ENCODE measurements around the gene CDH13. TPM values are rescaled to one million over a fixed set of nuclear protein-coding genes. Genes with fewer than 3 reads are reported as not detected.

The CDH13 gene
- total and polyA plus RNA-seq, 2 donors (not counting 3 experiments of a cell fraction or from before 2014, with no cell fraction given): 96.6 to 124 TPM

GRCh38 chr16:83273504-83274173, 646.9 kb downstream of the CDH13 start:
- TF ChIP-seq MYC (IDR thresholded peaks at IDR 0.05; ENCODE audit: low read depth, low read length) (no peak), FOS (IDR thresholded peaks at IDR 0.05; ENCODE audit: borderline replicate concordance, insufficient read depth, low read length) (no peak)
- H3K27ac ChIP-seq (ENCODE audit: insufficient read depth, low read depth, low read length): no peak overlapping the region
- no peaks in the 10 kb centered on the region for H3K36me3 ChIP-seq (ENCODE audit: control insufficient read depth in 2 of 2, extremely low read depth in 1 of 2, insufficient read depth in 2 of 2, low read length in 2 of 2)
- dilution Hi-C loops (cut with MboI; ENCODE audit: extremely low pct_ligation_motif_present, low sequenced_read_pairs) (no loop called here), intact Hi-C loops (cut with micrococcal nuclease) (no loop called here)
- no peaks in the 10 kb centered on the region for H4K20me1 ChIP-seq (replicated peaks; ENCODE audit: control insufficient read depth, extremely low read depth, insufficient read depth, low read length)
- H3K9ac ChIP-seq (replicated peaks; ENCODE audit: extremely low read depth, insufficient read depth, low read length): no peak overlapping the region
- DNase-seq (ENCODE audit: low read depth, low spot score): no peak
- FAIRE-seq: no peak
- H3K4me3 ChIP-seq (replicated peaks in 1 of 3; ENCODE audit: insufficient read depth in 1 of 3, low read depth in 1 of 3, low read length in 3 of 3): no peak overlapping the region
- no peaks in the 10 kb centered on the region for H3K27me3 ChIP-seq (ENCODE audit: control insufficient read depth in 2 of 2, insufficient read depth in 2 of 2, low read length in 2 of 2)
- no peaks in the 10 kb centered on the region for H3K9me1 ChIP-seq (replicated peaks; ENCODE audit: control insufficient read depth, extremely low read depth, insufficient read depth, low read length)
- no peak overlapping the region for H3K4me2 ChIP-seq (ENCODE audit: insufficient read depth, low read length)
- H3K9me3 ChIP-seq (replicated peaks; ENCODE audit: control insufficient read depth, insufficient read depth, low read length): no peaks in the 10 kb centered on the region
- H3K79me2 ChIP-seq (ENCODE audit: control insufficient read depth, insufficient read depth, low read length): no peaks in the 10 kb centered on the region
- ChIA-PET CTCF (interaction anchor here (0.6 kb wide), 1 partner anchor 173 kb away, joined by 3 read pairs; no protein-coding TSS in a partner anchor), POLR2A (no interaction called here)
- no peak overlapping the region for H2AFZ ChIP-seq (ENCODE audit: low read depth, low read length)
- H3K4me1 ChIP-seq (ENCODE audit: control insufficient read depth, extremely low read depth, insufficient read depth, low read length): no peaks in the 10 kb centered on the region
- BruUV-seq (replicated peaks): no TSS peak

GRCh38 chr16:83279251-83279650, 652.5 kb downstream of the CDH13 start:
- Histone ChIP-seq H3K9me3 (replicated peaks; ENCODE audit: control insufficient read depth, insufficient read depth, low read length) (no peaks in the 10 kb centered on the region), H2AFZ (ENCODE audit: low read depth, low read length) (no peak overlapping the region), H3K27ac (ENCODE audit: insufficient read depth, low read depth, low read length) (no peak overlapping the region), H3K4me1 (ENCODE audit: control insufficient read depth, extremely low read depth, insufficient read depth, low read length) (no peaks in the 10 kb centered on the region), H3K4me2 (ENCODE audit: insufficient read depth, low read length) (no peak overlapping the region), H3K79me2 (ENCODE audit: control insufficient read depth, insufficient read depth, low read length) (no peaks in the 10 kb centered on the region), H3K27me3 (ENCODE audit: control insufficient read depth in 2 of 2, insufficient read depth in 2 of 2, low read length in 2 of 2) (no peaks in the 10 kb centered on the region), H3K9me1 (replicated peaks; ENCODE audit: control insufficient read depth, extremely low read depth, insufficient read depth, low read length) (no peaks in the 10 kb centered on the region), H3K9ac (replicated peaks; ENCODE audit: extremely low read depth, insufficient read depth, low read length) (no peak overlapping the region), H4K20me1 (replicated peaks; ENCODE audit: control insufficient read depth, extremely low read depth, insufficient read depth, low read length) (no peaks in the 10 kb centered on the region), H3K4me3 (replicated peaks in 1 of 3; ENCODE audit: insufficient read depth in 1 of 3, low read depth in 1 of 3, low read length in 3 of 3) (no peak overlapping the region), H3K36me3 (ENCODE audit: control insufficient read depth in 2 of 2, extremely low read depth in 1 of 2, insufficient read depth in 2 of 2, low read length in 2 of 2) (no peaks in the 10 kb centered on the region)
- intact Hi-C loops (cut with micrococcal nuclease): no loop called here
- POLR2A ChIA-PET: no interaction called here
- dilution Hi-C loops (cut with MboI; ENCODE audit: extremely low pct_ligation_motif_present, low sequenced_read_pairs): no loop called here
- DNase-seq (ENCODE audit: low read depth, low spot score) (no peak), FAIRE-seq (no peak)
- CTCF ChIA-PET: no interaction called here
- no peak for TF ChIP-seq CTCF (IDR thresholded peaks at IDR 0.05; ENCODE audit: extremely low read depth in 1 of 2, insufficient read depth in 1 of 2, low read depth in 1 of 2, low read length in 2 of 2)
- no peak for TF ChIP-seq GATA2 (IDR thresholded peaks at IDR 0.05; ENCODE audit: insufficient read depth, insufficient read length, low read depth, low read length)
- TF ChIP-seq EZH2 (IDR thresholded peaks at IDR 0.05; ENCODE audit: borderline replicate concordance, low read depth, low read length, severe bottlenecking): no peak
- TF ChIP-seq FOS (IDR thresholded peaks at IDR 0.05; ENCODE audit: borderline replicate concordance, insufficient read depth, low read length): no peak
- TF ChIP-seq MAX (IDR thresholded peaks at IDR 0.05; ENCODE audit: insufficient read depth, insufficient read length): no peak
- TF ChIP-seq JUN (IDR thresholded peaks at IDR 0.05; ENCODE audit: borderline replicate concordance, insufficient read depth, insufficient read length, low read depth): no peak
- no peak for TF ChIP-seq POLR2AphosphoS5 (IDR thresholded peaks at IDR 0.05; ENCODE audit: insufficient read depth, low read depth, low read length)
- no peak for TF ChIP-seq MYC (IDR thresholded peaks at IDR 0.05; ENCODE audit: low read depth, low read length)
- no peak for TF ChIP-seq POLR2A (IDR thresholded peaks at IDR 0.05; ENCODE audit: low read depth, low read length)
- BruUV-seq (replicated peaks): no TSS peak

Data from endothelial cell of umbilical vein (primary cell).